NCI-H446 (cell line): ENCODE measurements around the gene ACAP2.
"Not testable (repeated sequence)": the region's sequence is repeated elsewhere in the genome, so short reads cannot be mapped to it uniquely, and the experiment has no call there.

Experiments used
- DNase-seq, 2 experiments: peaks; one replicate each; lab custom pipeline; 2025; lab: John Stamatoyannopoulos, UW

Gene ACAP2

GRCh38 chr3:195442573-195443390 is at the start of gene ACAP2:
Gene ACAP2 (minus strand): TSS chr3:195443020. CDS start chr3:195442847, 173 bp downstream.
- DNase-seq: peak; percentile 100

- DNase-seq: no peak
Measured at GRCh38 chr3:195475614-195476013, 32.8 kb upstream of the ACAP2 start.

DNA sequence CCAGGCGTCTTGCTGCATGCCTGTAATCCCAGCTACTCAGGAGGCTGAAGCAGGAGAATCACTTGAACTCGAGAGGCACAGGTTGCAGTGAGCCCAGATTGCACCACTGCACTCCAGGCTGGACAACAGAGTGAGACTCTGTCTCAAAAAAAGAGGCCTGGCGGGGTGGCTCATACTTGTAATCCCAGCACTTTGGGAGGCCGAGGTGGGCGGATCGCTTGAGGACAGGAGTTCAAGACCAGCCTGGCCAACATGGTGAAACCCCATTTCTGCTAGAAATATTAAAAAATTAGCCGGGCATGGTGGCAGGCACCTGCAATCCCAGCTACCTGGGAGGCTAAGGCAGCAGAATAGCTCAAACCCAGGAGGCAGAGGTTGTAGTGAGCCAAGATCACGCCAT is 32.3 kb upstream of the ACAP2 start:
- DNase-seq: not testable (repeated sequence)

DNA sequence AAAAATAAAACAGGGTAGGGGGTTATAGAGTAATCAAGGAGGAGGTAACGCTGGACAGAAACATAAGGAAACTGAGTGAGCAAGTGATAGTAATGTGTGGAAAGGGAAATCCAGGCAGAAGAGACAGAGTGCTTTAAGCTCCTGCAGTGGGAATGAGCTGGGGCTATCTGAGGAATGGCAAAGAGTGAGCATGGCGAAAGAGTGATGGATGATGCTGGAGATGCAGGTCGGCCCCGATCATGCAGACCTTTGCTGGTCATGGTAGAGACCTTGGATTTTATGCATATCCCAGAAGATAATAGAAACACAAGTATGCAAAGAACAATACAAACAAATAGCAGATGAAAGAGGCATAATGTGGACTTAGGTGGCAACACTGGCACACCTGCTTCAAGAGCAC is 26.0 kb upstream of the ACAP2 start:
- DNase-seq: no peak

GRCh38 chr3:195468391-195468776 is 25.6 kb upstream of the ACAP2 start:
- DNase-seq: no peak

DNA sequence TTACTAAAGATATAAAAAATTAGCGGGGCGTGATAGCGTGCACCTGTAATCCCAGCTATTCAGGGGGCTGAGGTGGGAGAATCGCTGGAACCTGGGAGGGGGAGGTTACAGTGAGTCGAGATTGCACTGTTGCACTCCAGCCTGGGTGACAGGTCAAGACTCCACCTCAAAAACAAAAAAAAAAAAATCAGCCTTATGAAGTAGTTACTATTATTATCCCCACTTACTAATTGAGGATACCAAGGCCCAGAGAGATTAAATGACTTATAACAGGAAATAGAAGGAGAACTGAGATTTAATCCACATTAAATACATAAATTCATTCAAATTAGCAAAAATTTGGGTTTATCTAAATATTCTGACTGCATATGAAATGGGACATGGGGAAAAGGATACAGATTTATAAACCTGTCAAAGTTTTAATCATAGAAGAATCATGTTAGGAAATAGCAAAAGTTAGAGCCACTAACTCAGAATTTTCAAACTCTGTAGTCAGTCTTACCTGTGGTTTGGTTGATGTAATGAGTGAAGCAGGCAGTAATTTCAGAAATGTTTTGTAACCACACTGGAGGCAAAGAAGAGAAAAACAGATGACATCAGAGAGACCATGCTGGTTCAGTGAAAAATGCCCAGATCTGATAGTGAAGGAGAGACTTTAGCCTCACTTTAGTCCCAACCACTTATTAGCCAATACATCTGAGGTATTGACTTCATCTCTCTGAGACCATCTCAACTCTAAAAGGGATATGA is 25.0 kb upstream of the ACAP2 start:
- no peak for DNase-seq

DNA sequence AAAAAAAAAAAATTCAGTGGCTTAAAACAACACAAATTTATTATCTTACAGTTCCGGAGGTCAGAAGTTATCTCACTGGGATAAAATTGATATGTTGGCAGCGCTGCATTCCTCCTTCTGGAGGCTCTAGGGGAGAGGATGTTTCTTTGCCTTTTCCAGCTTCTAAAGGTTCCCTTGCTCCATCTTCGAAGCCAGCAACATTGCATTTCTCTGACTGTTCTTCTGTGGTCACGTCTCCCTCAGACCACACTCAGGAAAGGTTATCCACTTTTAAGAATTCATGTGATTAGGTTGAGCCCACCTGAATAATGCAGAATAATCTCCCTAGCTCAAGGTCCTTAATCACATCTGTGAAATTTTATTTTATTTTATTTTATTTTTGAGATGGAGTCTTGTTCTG is 23.4 kb upstream of the ACAP2 start:
- DNase-seq: no peak

DNA sequence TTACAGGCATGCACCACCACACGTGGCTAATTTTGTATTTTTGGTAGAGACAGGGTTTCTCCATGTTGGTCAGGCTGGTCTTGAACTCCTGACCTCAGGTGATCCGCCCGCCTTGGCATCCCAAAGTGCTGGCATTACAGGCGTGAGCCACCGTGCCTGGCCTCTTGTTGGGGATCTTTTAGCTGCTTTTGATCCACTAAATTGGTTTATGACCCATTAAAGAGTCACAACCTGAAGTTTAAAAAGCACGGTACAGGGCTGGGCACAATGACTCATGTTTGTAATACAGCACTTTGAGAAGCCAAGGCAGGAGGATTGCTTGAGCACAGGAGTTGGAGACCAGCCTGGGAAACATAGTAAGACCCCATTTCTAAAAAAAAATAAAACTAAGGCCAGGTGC is 20.1 kb upstream of the ACAP2 start:
- DNase-seq: not testable (repeated sequence)

DNA sequence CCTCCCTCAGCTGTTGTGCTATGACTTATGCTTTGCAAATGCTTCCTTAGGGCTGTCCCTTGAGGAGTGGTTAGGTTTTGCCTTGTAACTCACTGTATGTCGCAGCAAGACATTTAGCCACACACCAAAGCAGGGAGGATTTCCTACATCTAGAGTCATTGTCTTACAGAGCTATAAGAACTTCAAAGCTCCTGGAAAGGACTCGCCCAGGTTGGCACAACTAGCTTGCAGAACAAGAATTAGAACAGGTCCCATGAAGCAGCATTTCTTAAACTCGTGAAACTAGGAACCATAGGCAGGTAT is 19.4 kb upstream of the ACAP2 start:
- DNase-seq: no peak

DNA sequence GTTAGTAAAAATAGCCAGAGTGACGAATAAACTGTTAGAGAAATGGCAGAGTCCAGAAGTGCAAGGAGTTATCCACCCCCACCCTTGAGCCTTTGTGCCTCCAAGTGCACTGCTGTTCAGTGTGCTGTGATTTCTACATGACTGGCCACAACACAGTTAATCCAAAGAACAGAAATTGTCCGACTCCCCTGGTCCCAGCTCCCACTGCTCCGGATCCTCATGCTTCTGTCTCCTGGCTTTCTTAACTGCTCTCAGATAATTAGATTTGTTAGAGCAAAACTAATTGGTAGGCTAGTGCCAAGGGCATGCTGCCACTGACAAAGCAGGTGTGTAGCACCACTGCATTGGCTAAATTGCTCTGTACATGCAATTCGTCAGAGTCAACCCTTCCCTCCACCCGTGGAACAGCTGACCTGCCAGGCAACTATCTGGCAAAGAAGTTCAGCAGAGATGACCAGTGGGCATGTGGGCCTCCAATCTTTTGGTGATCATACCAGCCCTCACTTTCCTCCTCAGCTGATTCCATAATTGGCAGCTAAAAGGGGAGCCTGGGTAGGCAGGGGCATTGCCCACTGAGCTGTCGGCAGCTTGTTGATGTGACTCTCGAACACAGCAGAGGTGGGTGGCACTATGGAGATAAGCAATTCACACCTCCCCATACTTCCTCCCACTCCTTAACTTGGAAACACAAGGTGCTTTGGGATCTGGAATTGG is 18.9 kb upstream of the ACAP2 start:
- peak in 1 of 2 experiments; percentile 36 for DNase-seq

DNA sequence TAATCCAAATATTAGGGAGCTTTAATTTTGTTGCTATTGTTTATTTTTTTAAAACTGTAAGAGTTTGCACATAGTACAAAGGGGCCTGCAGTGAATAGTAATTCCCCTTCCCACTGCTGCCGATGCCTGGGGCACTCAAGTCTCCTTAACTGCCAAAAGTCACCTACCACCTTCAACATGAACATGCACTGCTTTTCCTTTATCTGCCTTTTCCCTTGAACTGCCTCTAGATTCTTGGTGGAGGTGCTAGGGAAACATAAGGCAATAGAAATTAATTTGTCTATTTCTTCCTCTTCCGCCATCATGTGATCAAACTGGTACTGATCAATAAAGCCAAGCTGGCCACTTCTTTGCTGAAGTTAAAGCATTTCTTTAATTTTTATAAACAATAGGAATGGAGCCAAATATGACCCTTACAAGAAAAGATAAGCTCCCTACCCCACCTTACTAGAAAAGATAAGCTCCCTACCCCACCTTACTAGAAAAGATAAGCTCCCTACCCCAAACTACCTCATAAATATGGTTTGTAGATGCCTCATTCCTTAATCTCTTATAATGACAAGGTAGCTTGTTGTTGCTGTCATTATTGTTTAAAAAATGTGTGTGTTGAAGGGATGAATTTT is 17.4 kb upstream of the ACAP2 start:
- DNase-seq: no peak

DNA sequence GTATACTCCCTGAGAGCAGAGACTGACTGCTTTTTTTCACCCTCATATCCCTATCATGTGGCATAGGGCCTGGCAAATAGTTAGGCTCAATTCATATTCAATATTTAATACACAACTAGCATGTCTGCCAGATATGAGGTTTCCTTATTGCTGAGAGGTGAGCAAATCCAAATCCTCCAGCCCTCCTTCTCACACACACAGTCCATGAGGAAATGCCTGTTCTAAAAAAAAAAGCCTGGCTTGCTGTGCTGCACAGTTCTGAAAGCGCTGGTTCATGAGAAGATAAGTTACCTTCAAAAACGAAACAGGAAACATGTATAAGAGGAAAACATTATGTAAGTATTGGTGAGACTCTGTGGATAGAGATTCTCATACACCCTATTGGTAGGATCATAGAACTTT is 15.5 kb upstream of the ACAP2 start:
- DNase-seq: no peak

- no peak for DNase-seq
Measured at GRCh38 chr3:195455789-195456188, 13.0 kb upstream of the ACAP2 start.

DNA sequence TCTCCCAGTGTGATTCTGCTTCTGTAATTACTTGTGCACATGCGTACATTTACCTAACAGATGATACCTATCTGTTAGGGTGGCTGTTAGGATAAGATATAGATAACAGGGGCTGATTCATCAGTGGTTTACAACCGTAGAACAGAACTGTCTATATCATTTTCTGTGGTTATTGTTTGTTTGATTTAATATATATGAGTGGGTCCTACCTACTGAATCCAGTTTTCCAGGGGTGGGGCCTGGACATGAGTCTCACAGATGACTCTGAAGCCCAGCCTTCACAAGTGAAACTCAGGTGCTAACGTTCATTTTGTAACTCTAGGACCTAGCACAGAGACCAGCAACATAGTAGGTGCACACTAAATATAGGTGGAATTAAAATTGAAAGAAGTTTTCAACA is 10.4 kb upstream of the ACAP2 start:
- DNase-seq: no peak

DNA sequence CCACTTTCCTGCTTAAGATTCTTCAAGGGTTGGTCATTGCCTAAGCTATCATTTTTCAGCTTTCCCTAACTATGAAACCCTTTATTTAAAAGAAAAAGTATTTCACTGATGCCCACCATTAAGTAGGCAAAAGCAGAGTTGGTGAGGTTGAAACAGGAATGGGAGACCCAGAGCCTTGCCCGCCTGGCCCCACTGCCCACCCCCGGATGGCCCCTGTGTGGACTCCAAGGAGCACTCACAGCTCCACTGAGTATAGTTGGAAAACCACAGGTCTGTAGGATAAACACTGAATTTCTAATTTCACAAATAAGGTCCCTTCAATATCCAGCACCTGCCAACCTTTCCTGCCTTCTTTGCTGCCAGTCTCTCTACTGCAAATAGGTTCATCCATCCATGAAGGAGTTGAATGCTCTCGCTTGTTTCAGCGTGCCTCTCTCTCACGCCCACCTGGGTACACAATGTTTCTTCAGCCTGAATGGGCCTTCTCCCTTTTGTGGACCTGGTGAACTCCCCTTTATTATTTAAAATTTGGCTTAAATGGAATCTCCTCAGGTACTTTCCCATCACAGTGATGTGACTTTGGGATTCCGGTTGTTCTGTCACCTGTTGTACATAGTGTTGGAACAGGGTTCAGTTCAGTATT is 8.7 kb upstream of the ACAP2 start:
- DNase-seq: no peak

- DNase-seq: no peak
Measured at GRCh38 chr3:195450731-195451229, 8.0 kb upstream of the ACAP2 start.

DNA sequence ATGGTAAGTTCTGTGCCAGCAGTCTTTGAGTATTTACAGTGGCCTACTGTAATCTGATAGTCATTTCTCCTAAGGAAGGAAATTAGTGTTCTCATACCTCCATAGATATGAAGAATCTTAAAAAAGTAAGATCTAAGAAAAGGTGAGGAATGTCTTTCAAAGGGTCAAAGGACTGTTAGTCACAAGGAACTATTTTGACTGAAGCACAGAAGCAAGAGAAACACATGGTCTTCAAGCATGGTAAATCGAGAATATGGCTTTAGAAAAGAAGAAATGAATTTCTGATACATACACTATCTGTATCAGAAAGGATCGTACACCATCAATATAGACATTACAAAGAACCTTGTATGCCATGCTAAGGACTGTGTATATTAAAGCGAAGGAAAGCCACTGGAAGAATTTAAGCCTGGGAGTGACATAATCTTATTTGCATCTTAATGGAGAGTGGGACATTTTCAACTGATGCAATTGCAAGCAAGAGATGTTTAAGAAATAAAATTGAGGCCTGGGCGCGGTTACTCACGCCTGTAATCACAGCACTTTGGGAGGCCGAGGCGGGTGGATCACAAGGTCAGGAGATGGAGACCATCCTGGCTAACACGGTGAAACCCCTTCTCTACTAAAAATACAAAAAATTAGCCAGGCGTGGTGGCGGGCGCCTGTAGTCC is 5.5 kb upstream of the ACAP2 start:
- DNase-seq: no peak

DNA sequence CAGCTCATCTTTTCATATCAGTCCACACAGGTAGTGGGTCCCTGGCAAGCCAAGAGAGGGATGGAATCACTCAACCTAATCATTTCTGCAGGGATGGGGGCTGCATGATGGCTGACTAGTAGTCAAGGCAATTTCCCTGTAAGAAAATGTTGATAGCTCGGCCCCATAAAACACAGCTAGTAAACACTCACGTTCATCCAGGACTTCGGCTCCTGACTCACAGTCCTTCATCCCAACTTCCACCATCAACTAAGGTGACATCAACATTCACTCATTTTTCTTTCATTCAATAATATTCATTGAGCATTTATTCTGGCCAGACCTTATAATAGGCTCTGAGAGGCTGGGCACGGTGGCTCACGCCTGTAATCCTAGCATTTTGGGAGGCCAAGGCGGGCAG is 4.4 kb upstream of the ACAP2 start:
- DNase-seq: no peak

GRCh38 chr3:195446359-195446758 is 3.5 kb upstream of the ACAP2 start:
- DNase-seq: no peak

DNA sequence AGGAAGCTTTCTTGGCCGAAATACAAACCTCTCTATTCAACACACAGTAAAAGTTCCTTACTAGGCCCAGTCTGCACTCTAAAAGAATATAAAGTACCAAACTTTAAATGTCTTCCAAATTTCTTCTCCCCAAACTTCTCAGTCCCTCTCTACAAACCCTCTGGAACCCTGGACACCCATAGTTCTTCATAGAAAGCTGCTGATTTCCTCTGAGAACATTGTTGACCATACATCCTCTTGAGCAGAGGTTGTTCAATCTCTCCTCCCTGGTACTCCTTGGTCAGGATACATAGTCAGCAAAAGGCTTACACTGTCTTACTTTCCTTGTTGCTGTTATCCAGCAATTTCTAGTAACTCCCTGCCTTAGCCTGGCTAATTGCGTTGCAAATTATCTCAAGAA is 3.1 kb upstream of the ACAP2 start:
- DNase-seq: no peak

GRCh38 chr3:195443391-195443989 is 670 bp upstream of the ACAP2 start:
- no peak for DNase-seq
